ENCODE data around the gene SND1.

Gene SND1

DNA sequence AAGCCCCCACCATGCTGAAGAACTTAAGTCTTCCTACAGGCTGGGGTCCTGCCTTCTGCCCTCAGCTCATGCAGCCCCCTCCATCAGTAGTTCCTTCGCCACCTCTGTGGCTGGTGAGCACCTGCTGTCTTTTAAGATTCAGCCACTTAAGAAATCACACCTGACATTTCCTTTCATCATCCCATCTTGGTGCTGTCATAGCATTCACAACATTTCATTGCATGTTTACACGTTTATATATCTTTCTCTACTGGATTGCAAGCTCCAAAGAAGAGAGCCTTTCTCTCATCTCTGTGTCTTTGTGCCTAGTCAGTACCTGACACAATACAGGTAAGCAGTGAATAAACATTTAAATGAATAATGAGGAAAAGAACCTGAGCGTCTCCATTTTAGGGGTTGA, 38.3 kb downstream of the SND1 start:
- no peak for DNase-seq

GRCh38 chr7:127690806-127691205, 38.8 kb downstream of the SND1 start:
- DNase-seq = no peak

- no peak for DNase-seq
Observed at GRCh38 chr7:127692200-127692599, 40.2 kb downstream of the SND1 start.

DNA sequence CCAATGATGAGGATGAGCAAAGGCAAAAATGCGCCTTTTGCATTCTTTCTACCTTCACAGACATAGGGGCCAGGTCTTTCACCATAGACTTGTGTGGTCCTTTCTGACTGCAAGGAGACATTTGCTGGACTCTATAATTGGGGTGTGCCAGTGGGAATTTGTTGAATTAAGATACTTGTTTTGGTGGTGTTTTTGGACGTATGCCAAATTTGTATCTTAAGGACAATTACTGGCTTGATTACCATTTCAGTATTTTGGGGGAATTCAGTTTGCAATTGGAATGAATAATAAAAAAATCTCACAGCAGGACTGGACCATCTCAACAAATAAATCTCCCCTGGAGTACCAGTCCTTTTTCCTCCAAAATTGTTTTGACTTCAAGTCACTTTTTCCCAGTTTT, 47.9 kb downstream of the SND1 start:
- DNase-seq = no peak

GRCh38 chr7:127702052-127702652, 50.2 kb downstream of the SND1 start:
- no peak for DNase-seq

DNA sequence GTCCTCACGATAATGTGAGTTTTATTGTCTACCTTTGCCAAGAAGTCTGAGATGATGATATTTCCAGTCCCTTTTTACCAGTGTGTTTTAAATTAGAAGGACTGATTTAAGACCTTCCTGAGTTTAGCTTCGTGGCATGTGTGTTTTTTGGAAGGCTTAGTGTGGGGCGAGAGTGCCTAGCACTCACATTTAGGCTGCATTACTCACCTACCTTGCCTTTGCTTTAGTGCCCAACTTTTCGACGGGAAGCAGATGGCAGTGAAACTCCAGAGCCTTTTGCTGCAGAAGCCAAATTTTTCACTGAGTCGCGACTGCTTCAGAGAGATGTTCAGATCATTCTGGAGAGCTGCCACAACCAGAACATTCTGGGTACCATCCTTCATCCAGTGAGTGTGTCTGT, 50.9 kb downstream of the SND1 start:
- DNase-seq = no peak

DNA sequence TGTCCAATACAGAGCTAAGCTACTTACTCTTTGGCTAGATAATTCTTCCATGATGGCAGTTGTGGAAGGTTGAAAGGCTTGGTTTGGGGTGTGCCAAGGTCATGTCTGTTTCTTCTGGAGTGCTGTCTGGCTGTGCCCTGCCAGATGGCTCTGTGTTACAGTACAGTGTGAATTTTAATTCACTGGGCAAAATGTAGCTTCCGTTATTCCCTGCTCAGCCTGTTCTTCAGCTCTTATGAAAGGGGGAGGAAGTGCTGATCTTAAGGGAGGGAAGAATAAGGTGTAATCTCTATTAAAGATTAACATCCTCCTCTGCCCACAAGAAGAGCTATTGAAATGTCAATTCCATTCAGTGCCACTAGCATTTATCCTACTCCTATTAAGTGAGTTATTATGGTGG, 52.2 kb downstream of the SND1 start:
- no peak for DNase-seq

- no peak for DNase-seq
Observed at GRCh38 chr7:127705461-127705959, 53.5 kb downstream of the SND1 start.

DNA sequence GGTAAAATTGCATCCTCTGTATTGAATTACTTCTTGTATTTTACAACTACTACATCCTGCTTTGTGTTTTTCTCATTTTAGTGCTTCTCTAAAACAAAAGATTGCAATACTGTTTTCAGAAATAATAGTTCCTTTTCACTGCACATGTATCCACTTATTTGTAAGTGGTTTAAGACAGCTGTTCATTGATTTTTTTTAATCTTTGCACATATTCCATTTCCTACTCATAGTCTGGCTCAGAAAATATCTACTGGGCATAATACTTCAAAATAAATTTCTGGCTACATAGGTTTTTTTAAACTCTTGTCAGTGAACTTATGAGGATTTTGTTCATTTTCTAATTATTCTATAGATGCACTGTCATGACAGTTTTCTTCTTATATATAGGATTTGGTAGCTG, 54.8 kb downstream of the SND1 start:
- DNase-seq = no peak

DNA sequence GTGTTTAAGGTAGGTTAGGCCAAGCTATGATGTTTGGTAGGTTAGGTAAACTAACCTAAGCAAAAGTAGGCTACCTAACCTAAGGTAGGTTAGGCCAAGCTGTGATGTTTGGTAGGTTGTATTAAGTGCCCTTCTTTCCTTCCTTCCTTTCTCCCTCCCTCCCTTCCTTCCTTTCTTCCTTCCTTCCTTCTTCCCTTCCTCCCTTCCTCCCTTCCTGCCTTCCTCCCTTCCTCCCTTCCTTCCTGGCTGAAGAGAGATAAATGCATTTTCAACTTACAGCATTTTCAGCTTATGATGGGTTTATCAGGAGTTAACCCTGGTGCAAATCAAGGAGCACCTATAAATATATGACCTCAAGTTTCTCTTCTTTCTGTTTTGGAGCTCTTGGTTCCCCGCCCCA, 56.2 kb downstream of the SND1 start:
- DNase-seq = no peak

DNA sequence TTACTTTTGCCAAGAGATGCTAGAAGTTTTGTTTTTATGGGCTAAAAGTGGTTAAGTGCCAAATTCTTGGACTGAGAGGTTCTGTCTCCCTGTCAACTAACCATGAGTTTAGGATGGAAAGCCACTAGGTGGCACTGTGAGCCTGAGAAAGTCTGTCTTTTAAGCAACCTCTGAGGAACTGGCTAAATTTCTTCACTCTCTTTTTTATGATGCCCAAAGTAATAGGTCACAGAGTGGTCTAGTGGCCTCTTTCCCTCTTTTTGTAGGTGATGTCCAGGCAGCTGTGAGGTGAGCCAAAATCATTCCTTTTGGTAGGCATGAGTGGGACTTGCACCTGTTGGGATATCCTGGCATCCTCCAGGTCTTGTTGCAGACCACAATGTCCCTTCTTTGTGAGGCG, 56.8 kb downstream of the SND1 start:
- DNase-seq = peak; percentile 82

GRCh38 chr7:127710635-127711034, 58.6 kb downstream of the SND1 start:
- no peak for DNase-seq

GRCh38 chr7:127711872-127712271, 59.9 kb downstream of the SND1 start:
- DNase-seq = no peak

- DNase-seq = no peak
Observed at GRCh38 chr7:127713006-127713405, 61.0 kb downstream of the SND1 start.

- no peak for DNase-seq
Observed at GRCh38 chr7:127713758-127714157, 61.8 kb downstream of the SND1 start.

GRCh38 chr7:127715272-127715671, 63.3 kb downstream of the SND1 start:
- no peak for DNase-seq

DNA sequence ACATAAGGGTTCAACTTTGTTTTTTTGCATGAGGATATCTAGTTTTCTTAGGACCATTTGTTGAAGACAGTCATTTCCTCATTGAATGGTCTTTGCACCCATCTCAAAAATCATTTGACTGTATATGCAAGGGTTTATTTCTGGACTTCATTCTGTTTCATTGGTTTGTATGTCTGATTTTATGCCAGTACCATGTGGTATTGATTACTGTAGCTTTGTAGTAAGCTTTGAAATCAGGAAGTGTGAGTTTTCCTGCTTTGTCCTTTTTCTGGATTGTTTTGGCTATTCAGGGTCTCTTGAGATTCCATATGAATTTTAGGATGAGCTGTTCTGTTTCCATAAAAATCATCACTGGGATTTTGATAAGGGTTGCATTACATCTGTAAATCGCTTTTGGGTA, 63.9 kb downstream of the SND1 start:
- no peak for DNase-seq

- peak; percentile 11 for DNase-seq
Observed at GRCh38 chr7:127717502-127718339, 65.7 kb downstream of the SND1 start.

GRCh38 chr7:127718340-127718679, 66.3 kb downstream of the SND1 start:
- no peak for DNase-seq

DNA sequence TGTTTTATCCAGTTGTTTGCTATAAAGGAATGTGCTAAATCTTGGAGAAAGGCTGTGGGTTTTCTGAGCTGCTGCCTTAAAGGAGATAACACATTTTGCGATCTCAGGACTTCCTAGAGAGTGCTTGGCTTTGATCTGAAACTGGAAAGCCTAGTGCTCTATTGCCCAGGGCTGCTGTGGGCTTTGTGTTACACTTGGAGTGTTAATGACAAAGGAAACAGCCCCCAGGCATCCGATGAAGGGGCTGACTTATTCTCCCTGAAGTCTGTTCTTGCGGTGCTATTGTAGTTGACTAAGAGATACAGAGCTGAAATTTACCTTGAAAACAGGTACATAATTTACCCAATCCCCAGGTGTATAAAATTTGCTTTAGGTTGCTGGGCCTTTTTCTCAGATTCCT, 74.5 kb downstream of the SND1 start:
- DNase-seq = no peak

- no peak for DNase-seq
Observed at GRCh38 chr7:127730658-127731276, 78.8 kb downstream of the SND1 start.

DNA sequence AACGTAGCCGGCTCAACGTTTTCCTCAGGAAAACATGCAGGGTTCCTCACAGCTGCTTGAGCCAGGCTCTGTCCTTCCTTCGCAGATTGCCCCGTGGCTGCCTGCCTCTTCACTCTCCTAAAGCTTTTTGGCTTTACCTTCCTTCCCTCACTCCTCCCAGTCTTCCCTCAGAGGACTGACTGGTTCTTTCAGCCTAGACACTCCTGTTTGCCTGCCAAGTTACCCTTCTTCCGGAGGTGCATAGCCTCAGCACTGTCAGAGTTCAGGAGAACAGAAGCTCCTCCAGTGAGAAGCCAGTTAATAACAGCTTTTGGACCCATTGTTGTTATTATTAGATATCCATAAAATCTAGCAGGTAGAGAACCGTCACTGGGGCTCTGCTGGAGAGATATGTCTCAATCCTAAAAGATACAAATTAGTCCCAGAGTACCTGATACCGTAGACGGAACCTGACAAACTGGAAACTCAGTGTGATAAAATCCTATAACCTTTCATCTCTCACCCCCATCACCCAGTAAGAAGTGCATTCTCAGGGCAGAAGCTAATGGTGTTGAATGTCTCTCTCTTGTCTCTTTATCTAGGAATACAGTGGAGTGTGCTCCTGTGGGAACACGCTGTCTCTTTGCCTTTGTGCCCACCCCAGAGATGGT, 79.6 kb downstream of the SND1 start:
- DNase-seq = no peak

GRCh38 chr7:127732306-127732705, 80.3 kb downstream of the SND1 start:
- no peak for DNase-seq

GRCh38 chr7:127733986-127734385, 82.0 kb downstream of the SND1 start:
- no peak for DNase-seq

Measured in activated CD4-positive, alpha-beta T cell treated with anti-CD3 and anti-CD28 coated beads for 48 hours (primary cell).